NCI-H1048 (cell line): ENCODE results near the gene BIN1.
"Not testable (repeated sequence)": the region's sequence is repeated elsewhere in the genome, so short reads cannot be mapped to it uniquely, and the experiment has no call there.

Experiments
- DNase-seq: peaks from one replicate; lab custom pipeline; 2025; lab: John Stamatoyannopoulos, UW

Gene BIN1

DNA sequence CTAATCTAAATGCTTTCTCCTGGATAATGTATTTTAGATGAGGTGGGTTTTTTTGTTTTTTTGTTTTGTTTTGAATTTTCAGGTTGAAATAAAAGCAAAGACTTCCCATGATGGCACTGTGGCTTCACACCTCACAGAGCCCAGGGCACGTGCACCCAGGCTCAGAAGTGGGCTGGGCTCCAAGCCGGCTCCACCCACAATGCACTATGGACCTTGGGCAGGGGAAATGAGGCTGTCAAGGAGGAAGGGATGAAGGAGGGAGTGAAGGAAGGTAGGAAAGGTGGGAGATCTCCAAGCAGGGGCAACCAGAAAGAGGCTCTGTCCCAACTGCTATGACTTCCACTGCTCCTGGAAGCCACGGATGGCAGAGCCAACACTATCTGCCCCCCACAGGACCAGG lies 60.4 kb downstream of the BIN1 start:
- DNase-seq: no peak

GRCh38 chr2:127045792-127046501 lies 61.0 kb downstream of the BIN1 start:
- no peak for DNase-seq

GRCh38 chr2:127044977-127045661 lies 61.8 kb downstream of the BIN1 start:
- no peak for DNase-seq

- no peak for DNase-seq
Observed at GRCh38 chr2:127044165-127044718, 62.7 kb downstream of the BIN1 start.

GRCh38 chr2:127043367-127044164 lies 63.4 kb downstream of the BIN1 start:
- no peak for DNase-seq

DNA sequence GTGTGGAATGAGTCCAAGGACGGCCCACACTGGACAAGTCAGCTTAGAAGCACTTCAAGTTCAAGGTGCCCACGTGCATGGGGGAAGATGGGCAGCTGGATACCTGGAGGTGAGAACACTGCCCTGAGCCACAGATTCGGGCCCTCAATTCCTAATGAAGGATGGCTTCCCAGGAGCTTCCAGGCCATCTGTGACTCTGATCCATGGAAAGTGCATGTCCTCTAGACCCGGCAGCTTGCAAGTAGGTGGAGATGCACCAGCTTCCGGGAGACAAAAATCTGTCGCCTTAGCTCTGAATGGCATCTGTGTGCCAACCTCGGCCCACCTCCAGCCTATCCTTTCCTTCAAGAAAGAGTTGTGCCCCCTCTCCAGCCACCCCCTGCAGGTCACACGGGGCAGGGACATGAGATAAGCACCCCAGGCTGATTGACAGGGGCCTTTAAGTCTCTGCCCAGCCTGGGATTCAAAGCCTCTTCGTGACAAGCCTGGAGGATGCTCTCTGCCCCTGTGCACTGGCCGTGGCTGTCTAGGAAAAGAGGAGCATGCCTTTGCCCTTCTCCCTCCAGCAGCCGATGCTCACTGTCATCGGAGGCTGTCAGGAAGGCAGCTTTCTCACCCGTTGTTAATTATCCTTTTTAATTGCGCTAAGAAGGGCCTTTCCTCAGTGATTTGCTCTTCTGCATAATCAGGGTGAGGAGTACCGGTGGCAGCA lies 65.5 kb downstream of the BIN1 start:
- DNase-seq: no peak

DNA sequence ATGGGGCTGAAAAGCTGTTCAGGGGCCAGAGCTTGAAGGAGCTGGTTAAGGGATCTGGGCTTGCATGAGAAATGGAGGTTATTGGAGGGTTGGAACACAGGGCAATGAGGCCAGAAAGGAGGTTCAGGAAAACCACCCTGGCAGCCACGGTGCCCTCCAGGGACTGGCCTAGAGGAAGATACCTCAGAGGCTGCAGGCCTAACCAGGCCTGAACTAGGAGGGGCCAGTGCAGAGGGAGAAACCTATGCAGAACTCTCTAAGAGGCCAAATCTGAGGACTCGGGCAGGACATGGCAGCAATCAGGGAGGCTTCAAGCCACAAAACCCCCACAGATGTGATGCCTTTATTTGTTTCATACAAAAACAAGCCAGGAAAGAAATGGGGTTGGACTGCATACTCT lies 66.8 kb downstream of the BIN1 start:
- no peak for DNase-seq

- no peak for DNase-seq
Observed at GRCh38 chr2:127039387-127040031, 67.4 kb downstream of the BIN1 start.

- DNase-seq: no peak
Observed at GRCh38 chr2:127037476-127037875, 69.5 kb downstream of the BIN1 start.

DNA sequence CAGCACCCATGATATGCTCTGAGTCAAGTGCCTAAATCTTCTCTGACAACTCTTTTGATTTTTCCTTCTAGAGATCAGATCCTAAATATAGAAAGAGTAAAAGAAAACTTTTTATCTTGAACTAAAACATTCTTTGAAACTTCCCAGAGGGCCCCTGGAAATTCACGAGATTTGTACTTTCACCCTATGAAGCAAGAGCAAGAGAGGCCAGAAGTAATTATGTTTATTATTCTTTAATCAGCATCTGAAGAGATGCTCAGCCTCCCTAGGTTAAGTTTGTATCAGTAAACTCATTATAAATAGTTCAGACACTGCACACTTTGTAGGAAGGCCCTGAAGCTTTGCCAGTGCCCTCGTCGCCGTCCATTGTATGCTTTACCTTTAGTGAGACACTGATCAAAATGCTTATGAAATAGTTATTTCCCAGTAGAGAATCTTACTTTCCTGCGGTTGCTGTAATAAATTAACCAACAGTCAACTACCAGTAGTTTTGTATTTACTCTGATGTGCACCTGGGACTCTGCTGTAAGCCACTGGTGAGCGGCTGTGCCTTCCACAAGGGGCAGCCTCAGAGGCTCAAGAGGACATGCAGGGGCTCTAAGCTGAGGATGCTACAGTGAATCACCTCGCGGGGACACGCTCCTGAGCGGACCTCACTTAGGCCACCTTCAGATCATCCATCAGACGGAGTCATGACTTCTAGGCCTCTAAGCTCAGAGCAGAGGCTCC lies 71.9 kb downstream of the BIN1 start:
- no peak for DNase-seq

- DNase-seq: no peak
Observed at GRCh38 chr2:127034051-127034450, 72.9 kb downstream of the BIN1 start.

DNA sequence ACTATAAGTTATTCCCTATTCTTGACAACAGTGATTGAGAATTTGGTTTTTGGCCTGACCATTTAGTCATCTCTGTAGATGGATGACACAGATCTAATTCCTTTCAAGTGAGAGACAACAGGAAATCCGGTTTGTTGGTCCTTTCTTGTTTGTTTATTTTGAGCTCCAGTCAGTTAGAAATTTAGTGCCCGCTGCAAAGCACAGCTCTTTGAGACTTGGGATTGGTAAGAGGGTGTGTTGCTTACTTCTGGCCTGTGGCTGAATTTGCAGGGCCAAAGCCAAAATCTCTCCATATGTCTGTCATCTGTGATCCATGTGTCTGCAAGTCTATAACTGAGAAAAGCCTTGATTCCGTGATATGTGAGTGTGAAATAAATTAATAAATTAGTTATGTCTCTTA lies 74.3 kb downstream of the BIN1 start:
- DNase-seq: no peak

DNA sequence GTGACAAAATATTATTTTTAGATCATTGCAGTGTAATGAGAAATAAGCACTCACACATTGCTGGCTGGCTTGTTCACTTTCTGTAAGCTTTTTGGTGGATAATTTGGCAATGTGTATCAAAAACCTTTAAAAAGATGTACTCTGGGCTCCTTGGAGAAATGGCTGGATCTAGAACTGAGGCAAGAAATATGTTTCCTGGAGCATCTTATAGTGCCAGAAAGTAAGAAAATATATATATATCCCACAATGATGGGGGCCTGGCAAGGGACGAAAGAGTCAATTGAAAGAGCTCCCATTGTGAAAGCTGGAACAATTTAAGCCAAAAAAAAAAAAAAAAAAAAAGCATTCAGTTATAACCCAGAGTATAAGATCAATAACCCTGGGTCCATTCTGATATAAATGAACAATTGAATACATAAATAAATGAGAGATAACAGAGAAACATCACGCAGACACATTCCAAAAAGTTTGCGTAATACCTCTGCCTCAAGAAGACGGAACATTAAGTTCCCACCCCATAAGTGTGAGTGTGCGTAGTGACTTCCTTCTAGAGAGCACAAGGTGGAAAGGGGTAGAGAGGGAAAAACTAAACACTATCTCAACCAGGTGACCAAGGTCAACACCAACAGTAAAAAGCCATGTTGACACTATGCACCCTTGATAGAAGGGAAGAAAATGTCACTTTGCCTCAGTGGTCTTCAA lies 77.5 kb downstream of the BIN1 start:
- DNase-seq: no peak

DNA sequence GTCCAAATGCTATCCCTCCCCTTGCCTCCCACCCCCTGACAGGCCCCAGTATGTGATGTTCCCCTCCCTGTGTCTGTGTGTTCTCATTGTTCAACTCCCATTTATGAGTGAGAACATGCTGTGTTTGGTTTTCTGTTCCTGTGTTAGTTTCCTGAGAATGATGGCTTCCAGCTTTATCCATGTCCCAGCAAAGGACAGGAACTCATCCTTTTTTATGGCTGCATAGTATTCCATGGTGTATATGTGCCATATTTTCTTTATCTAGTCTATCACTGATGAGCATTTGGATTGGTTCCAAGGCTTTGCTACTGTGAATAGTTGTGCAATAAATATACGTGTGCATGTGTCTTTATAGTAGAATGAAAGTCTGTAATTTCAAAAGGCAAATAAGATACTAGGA lies 78.2 kb downstream of the BIN1 start:
- not testable (repeated sequence) for DNase-seq

- DNase-seq: no peak
Observed at GRCh38 chr2:127027715-127028114, 79.2 kb downstream of the BIN1 start.

DNA sequence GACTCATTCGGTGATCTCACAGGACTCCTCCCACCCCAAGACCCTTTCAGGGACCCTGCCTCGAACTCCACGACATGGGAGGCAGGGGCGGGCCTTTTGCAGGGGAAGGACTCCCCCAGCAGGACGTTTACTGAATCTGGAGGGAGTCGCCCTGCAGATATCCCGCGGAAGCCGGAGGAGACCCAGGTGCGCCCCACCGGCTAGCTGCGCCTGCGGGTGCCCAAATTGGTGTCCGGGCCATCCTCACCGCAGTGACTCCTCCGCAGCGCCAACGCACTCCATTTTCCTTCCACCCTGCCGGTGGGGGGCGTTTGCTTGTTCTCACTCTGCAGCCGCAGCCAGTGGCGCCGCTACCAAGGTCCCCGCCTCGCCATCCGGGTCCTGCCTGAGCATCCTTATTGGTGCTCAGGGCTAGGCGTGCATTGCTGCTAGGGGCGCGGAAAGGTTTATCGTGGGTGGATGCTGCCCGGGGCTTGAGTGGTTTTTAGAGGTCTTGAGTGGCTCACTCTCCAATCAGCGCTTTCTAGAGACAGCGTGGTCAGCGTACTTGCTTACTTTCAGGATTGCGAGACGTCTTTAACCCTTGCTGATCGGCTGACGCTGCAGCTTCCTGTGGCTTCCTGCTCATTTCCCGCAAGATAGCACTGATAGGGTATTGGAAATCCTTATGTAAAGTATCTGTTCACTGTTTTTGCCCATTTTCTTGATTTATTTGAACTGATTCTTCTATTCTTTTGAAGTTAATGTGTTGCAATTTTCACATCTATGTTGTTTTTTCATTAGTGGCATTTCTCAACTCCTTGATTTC lies 81.4 kb downstream of the BIN1 start:
- DNase-seq: no peak

GRCh38 chr2:127024769-127025358 lies 82.1 kb downstream of the BIN1 start:
- DNase-seq: no peak

DNA sequence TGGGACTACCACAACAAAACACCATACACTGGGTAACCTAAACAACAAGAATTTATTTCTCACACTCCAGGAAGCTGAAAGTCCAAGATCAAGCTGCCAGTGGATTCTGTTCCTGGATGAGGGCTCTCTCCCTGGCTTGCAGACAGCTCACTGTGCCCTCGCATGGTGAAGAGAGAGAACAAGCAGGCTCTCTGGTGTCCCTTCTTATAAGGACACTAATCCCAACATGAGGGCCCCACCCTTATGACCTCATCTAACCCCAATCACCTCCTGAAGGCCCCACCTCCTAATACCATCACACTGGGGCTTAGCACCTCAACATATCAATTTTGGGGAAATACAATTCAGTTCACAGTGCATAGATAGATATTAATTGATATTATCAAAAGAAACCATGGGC lies 83.5 kb downstream of the BIN1 start:
- DNase-seq: no peak

- no peak for DNase-seq
Observed at GRCh38 chr2:127022817-127023216, 84.1 kb downstream of the BIN1 start.
